ENCODE data around the gene AP2S1. TPM values are rescaled to one million over a fixed set of nuclear protein-coding genes. Genes with fewer than 3 reads are reported as not detected.

AP2S1 gene
- polyA plus RNA-seq, 2 of the 4 experiments (the other 2 are of a cell fraction), result 150 to 329 TPM

- POLR2A ChIA-PET, result no interaction called here
- Histone ChIP-seq H3K4me2 (peak overlapping the region; percentile 75), H3K4me1 (peaks cover 75% of the 10 kb centered on the region), H3K27ac (peak overlapping the region; percentile 62 to 81), H3K9me3 (no peaks in the 10 kb centered on the region), H3K4me3 (peak overlapping the region; percentile 7; the same call in 1 of the 3 replicates)
- CTCF ChIA-PET, result interaction anchor here (1.1 to 6.4 kb wide), 5 partner anchors 10 to 146 kb away, joined by 3 to 47 read pairs (median 4); no protein-coding TSS in a partner anchor
- DNase-seq (ENCODE audit: low read depth in 1 of 2, low spot score in 1 of 2) (no peak), ATAC-seq (peak in 1 of 2 experiments; percentile 13; a peak in 3 of 6 replicates), FAIRE-seq (no peak)
- TF ChIP-seq RCOR1 (IDR thresholded peaks at IDR 0.05; ENCODE audit: low read depth, low read length) (no peak), ZSCAN20 (CRISPR knock-in tag; IDR thresholded peaks at IDR 0.05) (no peak), NR3C1 (IDR thresholded peaks at IDR 0.05) (no peak), CTCF (IDR thresholded peaks at IDR 0.05) (no peak), TFCP2L1 (CRISPR knock-in tag; IDR thresholded peaks at IDR 0.05) (no peak), CBX2 (IDR thresholded peaks at IDR 0.05; ENCODE audit: borderline replicate concordance, low read depth) (no peak), MAZ (IDR thresholded peaks at IDR 0.05; ENCODE audit: borderline replicate concordance, low read depth, low read length) (no peak), FOXS1 (CRISPR knock-in tag; IDR thresholded peaks at IDR 0.05) (no peak), BCL3 (IDR thresholded peaks at IDR 0.05) (no peak), HES2 (IDR thresholded peaks at IDR 0.05) (no peak), KDM5A (IDR thresholded peaks at IDR 0.05) (no peak), FOSL2 (IDR thresholded peaks at IDR 0.05) (no peak), FOSL2 (CRISPR knock-in tag; IDR thresholded peaks at IDR 0.05) (no peak), CEBPB (IDR thresholded peaks at IDR 0.05) (no peak), EHMT2 (IDR thresholded peaks at IDR 0.05; ENCODE audit: low read depth) (no peak), HOXA7 (CRISPR knock-in tag; IDR thresholded peaks at IDR 0.05) (no peak), RARB (CRISPR knock-in tag; IDR thresholded peaks at IDR 0.05) (no peak)
- 24% methylated on average over 3 of the region's 3 CpGs for WGBS (ENCODE audit: missing lambda C conversion rate)
These were observed 16.5 kb upstream of the AP2S1 start for GRCh38 chr19:46867170-46867569.

GRCh38 chr19:46866407-46867136, 15.9 kb upstream of the AP2S1 start:
- CTCF ChIA-PET, result interaction anchor here (1.0 to 6.4 kb wide), 7 partner anchors 8 to 135 kb away, joined by 3 to 47 read pairs (median 4); no protein-coding TSS in a partner anchor
- H3K4me2 ChIP-seq, result peak overlapping the region; percentile 75
- peak overlapping the region; percentile 4; the same call in 1 of the 3 replicates for H3K4me3 ChIP-seq
- POLR2A ChIA-PET, result no interaction called here
- TF ChIP-seq ELK1 (IDR thresholded peaks at IDR 0.05; ENCODE audit: low read depth, low read length) (no peak), HDAC2 (IDR thresholded peaks at IDR 0.05) (no peak), JUN (IDR thresholded peaks at IDR 0.05) (peak in 1 of 2 experiments; percentile 60; a peak in 1 of 5 replicates), MAFK (IDR thresholded peaks at IDR 0.05; ENCODE audit: partially characterized antibody) (peak; percentile 91), GATA3 (IDR thresholded peaks at IDR 0.05; ENCODE audit: borderline replicate concordance) (peak; percentile 96), MAX (IDR thresholded peaks at IDR 0.05) (peak; percentile 43), PBX3 (IDR thresholded peaks at IDR 0.05) (peak; percentile 34; the same call in 1 of the 2 replicates), EHMT2 (IDR thresholded peaks at IDR 0.05; ENCODE audit: low read depth) (no peak), FOSL2 (IDR thresholded peaks at IDR 0.05) (peak; percentile 62; the same call in 1 of the 2 replicates), FOSL2 (CRISPR knock-in tag; IDR thresholded peaks at IDR 0.05) (peak; percentile 88), TP53 (CRISPR knock-in tag; IDR thresholded peaks at IDR 0.05) (no peak), EP300 (IDR thresholded peaks at IDR 0.05) (peak in 1 of 2 experiments; percentile 37; a peak in 1 of 5 replicates), MAZ (IDR thresholded peaks at IDR 0.05; ENCODE audit: borderline replicate concordance, low read depth, low read length) (no peak), PHF8 (IDR thresholded peaks at IDR 0.05; ENCODE audit: borderline replicate concordance, low read depth) (no peak), NFE2L2 (conservative IDR thresholded peaks at IDR 0.05; ENCODE audit: low read length) (0 out of 2 replicates have a peak, but pooled peaks have one; percentile 40), CEBPB (IDR thresholded peaks at IDR 0.05) (peak in 1 of 2 experiments; percentile 87; a peak in 2 of 4 replicates), HOXB5 (CRISPR knock-in tag; IDR thresholded peaks at IDR 0.05) (no peak), JUNB (IDR thresholded peaks at IDR 0.05) (peak; percentile 74)
- H3K27ac ChIP-seq, result peak overlapping the region; percentile 62 to 81
- FAIRE-seq (peak; percentile 94), DNase-seq (ENCODE audit: low read depth in 1 of 2, low spot score in 1 of 2) (peak; percentile 58 to 62), ATAC-seq (peak in 1 of 2 experiments; percentile 60; a peak in 3 of 6 replicates)
- WGBS (ENCODE audit: missing lambda C conversion rate), result 5% methylated on average over 3 of the region's 3 CpGs
- H3K9me3 ChIP-seq, result no peaks in the 10 kb centered on the region
- H3K4me1 ChIP-seq, result peaks cover 76% of the 10 kb centered on the region

Data from A549 (cell line).